ENCODE results near the gene SANBR.
"Not testable (repeated sequence)": the region's sequence is repeated elsewhere in the genome, so short reads cannot be mapped to it uniquely, and the experiment has no call there.

The SANBR gene

DNA sequence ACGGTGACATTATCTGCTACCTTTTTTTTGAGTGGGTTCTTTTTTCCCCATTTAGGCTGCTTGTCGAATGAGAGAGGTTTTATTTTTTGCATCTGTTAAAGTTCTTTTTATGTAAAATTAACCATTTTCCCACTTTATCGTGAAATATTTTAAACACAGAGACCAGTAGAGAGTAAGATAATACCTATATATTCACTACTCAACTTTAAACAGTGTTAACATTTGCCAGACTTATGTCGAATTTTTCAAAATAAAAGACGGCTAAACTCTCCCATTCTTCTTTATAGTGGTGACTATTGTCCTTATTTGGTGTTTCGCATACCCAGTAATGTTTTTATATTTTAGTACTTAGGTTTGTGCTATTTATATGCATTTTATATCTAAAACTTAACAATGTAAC is 46.9 kb upstream of the SANBR start:
- TF ChIP-seq, protein P1, sequence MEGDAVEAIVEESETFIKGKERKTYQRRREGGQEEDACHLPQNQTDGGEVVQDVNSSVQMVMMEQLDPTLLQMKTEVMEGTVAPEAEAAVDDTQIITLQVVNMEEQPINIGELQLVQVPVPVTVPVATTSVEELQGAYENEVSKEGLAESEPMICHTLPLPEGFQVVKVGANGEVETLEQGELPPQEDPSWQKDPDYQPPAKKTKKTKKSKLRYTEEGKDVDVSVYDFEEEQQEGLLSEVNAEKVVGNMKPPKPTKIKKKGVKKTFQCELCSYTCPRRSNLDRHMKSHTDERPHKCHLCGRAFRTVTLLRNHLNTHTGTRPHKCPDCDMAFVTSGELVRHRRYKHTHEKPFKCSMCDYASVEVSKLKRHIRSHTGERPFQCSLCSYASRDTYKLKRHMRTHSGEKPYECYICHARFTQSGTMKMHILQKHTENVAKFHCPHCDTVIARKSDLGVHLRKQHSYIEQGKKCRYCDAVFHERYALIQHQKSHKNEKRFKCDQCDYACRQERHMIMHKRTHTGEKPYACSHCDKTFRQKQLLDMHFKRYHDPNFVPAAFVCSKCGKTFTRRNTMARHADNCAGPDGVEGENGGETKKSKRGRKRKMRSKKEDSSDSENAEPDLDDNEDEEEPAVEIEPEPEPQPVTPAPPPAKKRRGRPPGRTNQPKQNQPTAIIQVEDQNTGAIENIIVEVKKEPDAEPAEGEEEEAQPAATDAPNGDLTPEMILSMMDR (IDR thresholded peaks at IDR 0.05; ENCODE audit: insufficient read depth, low read depth, low read length, missing control alignments): no peak
- H3K4me3 ChIP-seq (ENCODE audit: low read length): peak overlapping the region; percentile 96
- DNase-seq (ENCODE audit: low read depth): no peak

DNA sequence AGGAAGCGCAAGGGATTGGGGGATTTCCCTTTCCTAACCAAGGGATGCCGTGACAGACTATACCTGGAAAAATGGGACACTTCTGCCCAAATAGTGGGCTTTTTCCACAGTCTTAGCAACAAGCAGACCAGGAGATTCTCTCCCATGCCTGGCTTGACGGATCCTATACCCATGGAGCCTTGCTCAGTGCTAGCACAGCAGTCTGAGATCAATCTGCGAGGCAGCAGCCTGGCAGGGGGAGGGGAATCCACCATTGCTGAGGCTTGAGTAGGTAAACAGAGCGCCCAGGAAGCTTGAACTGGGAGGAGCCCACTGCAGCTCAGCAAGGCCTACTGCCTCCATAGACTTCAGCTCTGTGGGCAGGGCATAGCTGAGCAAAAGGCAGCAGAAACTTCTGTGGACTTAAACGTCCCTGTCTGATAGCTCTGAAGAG is 44.4 kb upstream of the SANBR start:
- DNase-seq (ENCODE audit: low read depth): no peak
- no peak overlapping the region for H3K4me3 ChIP-seq (ENCODE audit: low read length)
- TF ChIP-seq, protein P1 (IDR thresholded peaks at IDR 0.05; ENCODE audit: insufficient read depth, low read depth, low read length, missing control alignments): no peak

DNA sequence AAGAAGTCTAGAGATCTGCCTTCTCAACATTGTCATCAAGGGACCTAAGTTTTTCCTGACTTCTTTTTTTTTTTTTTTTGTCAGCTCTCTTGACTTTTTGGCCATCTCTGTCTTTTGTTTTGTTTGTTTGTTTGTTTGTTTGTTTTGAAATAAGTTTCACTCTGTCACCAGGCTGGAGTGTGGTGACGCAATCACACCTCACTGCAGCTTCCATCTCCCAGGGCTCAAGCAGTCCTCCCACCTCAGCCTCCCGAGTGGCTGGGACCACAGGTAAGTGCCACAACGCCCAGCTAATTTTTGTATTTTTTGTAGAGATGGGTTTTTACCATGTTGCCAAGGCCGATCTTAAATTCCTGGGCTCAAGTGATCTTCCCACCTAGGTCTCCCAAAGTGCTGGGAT is 42.0 kb upstream of the SANBR start:
- no peak overlapping the region for H3K4me3 ChIP-seq (ENCODE audit: low read length)
- DNase-seq (ENCODE audit: low read depth): no peak
- TF ChIP-seq, protein P1 (IDR thresholded peaks at IDR 0.05; ENCODE audit: insufficient read depth, low read depth, low read length, missing control alignments): no peak

DNA sequence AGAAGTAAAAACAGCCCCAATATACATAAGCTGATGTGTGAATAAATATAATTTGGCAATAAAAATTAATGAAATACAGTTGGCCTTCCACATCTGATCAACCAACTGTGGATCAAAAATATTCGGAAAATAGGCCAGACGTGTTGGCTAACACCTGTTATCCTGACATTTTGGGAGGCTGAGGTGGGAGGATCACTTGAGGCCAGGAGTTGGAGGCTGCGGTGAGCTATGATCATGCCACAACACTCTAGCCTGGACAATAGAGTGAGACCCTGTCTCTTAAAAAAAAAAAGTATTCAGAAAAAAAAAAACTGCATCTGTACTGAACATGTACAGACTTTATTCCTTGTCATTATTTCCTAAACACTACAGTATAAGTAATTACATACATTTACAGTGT is 36.1 kb upstream of the SANBR start:
- no peak overlapping the region for H3K4me3 ChIP-seq (ENCODE audit: low read length)
- DNase-seq (ENCODE audit: low read depth): no peak
- TF ChIP-seq, protein P1 (IDR thresholded peaks at IDR 0.05; ENCODE audit: insufficient read depth, low read depth, low read length, missing control alignments): no peak

DNA sequence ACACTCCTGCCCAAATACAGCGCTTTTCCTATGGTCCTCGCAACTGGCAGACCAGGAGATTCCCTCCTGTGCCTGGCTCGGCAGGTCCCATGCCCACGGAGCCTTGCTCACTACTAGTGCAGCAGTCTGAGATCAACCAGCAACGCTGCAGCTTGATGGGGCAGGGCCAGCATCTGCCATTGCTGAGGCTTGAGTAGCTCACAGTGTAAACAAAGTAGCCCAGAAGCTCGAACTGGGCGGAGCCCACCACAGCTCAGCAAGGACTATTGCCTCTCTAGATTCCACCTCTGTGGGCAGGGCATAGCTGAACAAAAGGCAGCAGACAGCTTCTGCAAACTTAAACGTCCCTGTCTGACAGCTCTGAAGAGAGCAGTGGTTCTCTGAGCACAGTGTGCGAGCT is 31.1 kb upstream of the SANBR start:
- not testable (repeated sequence) for DNase-seq (ENCODE audit: low read depth); H3K4me3 ChIP-seq (ENCODE audit: low read length)

DNA sequence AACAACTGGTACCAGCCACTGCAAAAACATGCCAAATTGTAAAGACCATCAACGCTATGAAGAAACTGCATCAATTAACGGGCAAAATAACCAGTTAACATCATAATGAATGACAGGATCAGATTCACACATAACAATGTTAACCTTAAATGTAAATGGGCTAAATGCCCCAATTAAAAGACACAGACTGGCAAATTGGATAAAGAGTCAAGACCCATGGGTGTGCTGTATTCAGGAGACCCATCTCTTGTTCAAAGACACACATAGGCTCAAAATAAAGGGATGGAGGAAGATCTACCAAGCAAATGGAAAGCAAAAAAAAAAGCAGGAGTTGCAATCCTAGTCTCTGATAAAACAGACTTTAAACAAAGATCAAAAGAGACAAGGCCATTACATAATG is 29.0 kb upstream of the SANBR start:
- not testable (repeated sequence) for DNase-seq (ENCODE audit: low read depth); H3K4me3 ChIP-seq (ENCODE audit: low read length)

DNA sequence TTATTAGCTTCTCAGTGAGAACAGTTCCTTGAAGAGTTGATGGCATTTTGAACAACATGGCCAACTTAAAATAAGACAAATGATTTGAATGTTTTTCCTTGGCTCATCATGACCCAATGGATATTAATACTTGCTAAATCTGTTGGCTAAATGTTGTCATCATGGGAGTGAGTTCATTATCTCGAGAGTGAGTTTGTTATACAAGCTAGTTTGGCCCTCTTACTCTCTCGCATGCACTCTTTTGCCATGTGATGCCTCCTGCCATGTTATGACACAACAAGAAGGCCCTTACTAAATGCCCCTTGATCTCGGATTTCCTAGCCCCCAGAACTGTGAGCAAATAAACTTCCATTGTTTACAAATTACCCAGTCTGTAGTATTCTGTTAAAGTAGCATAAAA is 22.9 kb upstream of the SANBR start:
- DNase-seq (ENCODE audit: low read depth): no peak
- TF ChIP-seq, protein P1 (IDR thresholded peaks at IDR 0.05; ENCODE audit: insufficient read depth, low read depth, low read length, missing control alignments): no peak
- H3K4me3 ChIP-seq (ENCODE audit: low read length): no peak overlapping the region

DNA sequence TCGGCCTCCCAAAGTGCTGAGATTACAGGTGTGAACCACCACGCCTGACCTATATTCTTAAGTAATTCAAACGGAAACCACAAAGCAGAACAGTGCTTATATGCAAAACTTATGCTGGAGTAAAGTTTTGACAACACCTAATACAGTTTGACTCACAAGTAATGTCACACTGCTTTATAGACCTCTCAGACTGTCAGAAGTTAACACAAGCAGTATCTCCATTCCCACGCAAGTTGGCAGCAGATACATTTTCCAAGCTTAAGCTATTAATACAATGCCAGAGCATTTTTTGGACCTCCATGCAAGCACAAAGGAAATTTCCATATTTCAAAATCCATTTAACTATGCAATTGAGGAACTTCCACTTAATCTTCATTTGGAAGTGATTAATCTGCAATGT is 21.0 kb upstream of the SANBR start:
- DNase-seq (ENCODE audit: low read depth): no peak
- TF ChIP-seq, protein P1 (IDR thresholded peaks at IDR 0.05; ENCODE audit: insufficient read depth, low read depth, low read length, missing control alignments): no peak
- no peak overlapping the region for H3K4me3 ChIP-seq (ENCODE audit: low read length)

All from epithelial cell of esophagus (primary cell).